NCI-H1092 (cell line): ENCODE data around the gene RXRA.
"Not testable (repeated sequence)": the region's sequence is repeated elsewhere in the genome, so short reads cannot be mapped to it uniquely, and the experiment has no call there.

Source experiments
- DNase-seq: peaks from one replicate; lab custom pipeline; 2025; lab: John Stamatoyannopoulos, UW

RXRA gene

DNA sequence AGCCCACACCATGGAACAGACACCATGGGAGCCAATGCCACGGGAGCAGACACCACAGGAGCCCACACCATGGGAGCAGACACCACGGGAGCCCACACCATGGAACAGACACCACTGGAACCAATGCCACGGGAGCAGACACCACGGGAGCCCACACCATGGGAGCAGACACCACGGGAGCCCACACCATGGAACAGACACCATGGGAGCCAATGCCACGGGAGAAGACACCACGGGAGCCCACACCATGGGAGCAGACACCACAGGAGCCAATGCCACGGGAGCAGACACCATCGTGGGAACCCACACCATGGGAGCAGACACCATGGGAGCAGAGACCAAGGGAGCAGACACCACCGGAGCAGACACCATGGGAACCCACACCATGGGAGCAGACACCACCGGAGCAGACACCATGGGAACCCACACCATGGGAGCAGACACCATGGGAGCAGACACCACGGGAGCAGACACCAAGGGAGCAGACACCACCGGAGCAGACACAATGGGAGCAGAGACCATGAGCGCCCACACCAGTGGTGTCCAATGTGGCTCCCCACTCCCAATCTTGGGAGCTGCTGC lies 17.5 kb upstream of the RXRA start:
- not testable (repeated sequence) for DNase-seq

DNA sequence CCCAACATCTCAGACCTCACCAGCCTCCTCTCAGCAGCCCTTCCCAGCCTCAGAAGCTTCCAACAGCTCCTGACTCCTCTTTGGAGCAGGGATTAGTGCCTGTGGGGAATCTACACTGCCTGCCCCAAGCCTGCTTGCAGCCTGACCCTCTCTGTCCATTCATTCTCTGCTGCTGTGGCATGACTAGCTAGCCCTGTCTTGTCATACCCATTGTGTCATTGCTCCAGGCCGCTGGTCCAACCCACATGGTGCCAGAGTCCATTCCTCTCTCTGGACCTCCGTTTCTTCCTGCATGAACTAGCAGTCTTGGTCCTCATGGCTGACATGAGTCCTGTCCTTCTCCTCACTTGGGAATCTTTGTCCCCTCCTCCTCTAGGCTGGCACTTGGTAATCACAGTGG lies 12.8 kb upstream of the RXRA start:
- DNase-seq = no peak

DNA sequence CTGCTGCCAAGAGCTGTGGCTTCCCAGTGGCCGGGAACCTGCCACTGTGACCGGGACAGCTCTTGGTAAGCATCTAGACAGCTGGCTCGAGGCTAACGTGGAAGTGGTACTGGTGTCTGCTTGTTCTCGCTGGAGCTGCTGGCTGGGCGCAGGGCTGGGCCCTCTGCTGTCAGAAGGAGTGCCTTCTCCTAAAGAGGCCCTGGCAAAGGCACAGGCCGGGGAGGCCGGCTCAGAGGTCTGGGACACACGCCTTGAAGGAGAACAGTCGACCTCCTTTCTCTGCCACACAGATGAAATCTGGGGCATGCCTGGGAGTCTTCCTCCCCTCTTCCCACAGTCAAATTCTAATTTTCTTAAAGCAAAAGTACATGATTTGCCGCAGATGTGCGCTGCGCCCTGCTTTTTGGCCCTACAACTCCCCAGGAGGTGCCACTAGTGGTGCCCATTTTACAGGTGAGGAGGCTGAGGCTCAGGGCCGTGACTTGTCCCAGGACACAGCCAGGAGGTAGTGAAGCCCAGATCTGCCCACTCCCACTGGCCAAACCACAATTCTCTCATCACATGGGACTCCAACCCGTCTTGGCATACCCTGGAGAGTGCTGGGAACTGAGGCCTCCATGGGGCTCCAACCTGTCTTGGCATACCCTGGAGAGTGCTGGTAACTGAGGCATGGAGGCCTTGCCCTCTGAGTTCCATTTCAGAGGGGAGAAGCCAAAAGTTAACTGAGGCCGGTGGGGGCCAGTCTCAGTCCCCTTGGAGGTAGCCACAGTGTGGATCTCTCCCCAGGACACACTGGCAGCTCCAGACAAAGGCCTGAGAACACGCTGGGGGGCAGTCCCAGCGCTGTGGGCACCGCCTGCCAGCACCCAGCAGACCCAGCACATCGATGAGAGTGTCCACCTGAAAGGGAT lies 12.0 kb upstream of the RXRA start:
- no peak for DNase-seq

DNA sequence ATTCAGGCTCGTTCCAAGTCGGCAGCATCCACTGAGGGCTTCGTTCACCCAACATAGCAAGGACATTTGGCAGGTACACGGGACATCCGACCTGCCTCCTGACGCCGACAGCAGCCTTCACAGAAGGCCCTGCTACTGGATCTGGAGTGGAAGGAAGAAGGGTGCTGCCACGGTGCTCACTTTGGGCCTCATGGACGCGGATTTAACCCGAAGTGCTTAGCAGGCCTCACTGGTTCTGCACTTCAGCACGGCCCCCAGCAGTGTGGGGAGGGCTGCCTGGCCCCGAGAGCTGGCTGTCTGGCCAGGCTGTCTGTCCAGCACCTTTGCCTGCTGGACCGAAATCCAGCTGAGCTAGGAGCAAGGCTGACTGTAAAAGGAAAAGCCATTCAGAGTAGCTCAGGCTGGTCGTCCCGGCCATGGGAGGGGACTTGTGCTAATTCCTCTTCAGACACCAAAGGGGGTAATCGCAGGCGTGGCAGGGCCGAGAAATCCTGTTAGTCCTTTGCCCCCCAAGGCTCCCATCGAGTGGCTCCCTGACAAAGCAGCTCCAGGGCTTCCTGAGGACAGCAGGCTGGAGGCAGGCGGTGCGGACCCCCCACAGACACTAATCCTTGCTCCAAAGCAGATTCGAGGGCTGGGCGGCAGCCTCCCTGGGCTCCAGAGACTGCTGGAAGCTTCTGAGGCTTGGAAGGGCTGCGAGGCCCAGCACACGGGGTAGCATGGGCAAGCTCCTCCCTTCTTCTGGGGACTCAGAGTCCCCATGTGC lies 11.1 kb upstream of the RXRA start:
- DNase-seq = no peak

DNA sequence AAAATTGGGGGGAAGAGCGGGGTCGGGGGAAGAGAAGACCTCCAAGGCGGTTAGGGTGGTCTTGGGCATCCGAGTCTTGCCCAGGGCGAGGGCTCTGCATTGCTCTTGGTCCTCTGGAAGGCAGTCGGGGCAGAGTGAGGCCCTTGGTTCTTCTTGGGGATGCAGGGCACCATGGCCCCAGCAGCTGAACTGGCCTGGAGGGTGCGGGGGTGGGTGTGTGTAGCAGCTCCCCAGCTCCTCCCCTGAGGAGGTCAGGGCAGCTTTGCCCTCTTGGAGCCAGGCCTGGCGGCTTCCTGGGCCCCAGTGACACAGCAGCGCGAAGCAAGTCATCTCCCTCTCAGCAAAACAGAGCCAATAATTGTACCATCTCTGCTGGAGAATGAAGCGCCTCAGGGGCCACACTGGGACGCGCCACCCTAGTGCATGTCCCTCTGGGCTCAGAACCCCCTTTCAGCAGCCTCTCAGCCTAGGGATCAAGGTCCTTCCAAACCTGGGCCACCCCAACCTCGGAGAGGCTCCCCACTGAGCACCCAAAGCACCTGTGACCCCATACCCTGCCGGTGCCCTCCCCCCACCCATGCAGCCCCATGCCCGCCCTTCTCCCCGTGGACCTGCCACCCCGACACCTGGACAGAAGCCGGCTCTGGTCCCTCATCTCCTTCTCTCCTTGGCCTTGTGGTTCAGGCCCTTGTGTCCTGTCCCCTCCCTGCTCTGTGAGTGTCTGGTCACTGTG lies 10.4 kb upstream of the RXRA start:
- no peak for DNase-seq

DNA sequence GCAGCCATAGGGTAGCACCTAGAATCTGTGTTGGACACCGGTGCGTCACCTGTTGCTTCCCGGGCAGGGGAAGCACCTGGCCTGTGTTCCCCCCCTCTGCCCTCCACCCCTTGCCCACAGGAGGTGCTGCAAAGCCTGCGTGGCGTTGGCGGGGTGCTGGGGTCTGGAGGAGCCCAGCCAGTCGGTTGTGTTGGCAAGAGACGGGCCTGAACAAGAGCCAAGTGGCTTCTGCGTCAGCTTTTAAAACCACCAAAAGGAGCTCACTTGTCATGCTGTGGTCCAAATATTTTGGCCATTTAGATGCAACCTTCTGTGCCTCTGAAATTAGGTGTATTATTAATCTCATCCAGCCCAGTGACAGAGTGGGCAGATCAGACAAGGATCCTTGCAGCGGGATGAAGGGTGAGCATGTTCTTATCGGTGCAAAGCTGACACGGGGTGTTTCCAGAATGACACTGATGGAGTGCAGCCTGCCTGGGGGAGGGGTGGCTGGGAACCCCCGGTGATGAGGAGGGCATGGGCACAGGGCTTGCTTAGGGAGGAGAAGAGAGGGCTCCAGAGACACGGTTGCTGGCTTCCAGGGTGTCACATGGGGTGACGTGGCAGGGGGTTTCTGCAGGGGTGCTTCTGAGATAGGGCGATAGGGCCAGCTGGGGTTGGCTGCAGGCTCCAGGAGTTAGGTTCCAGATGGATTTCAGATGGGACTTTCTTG lies 9.7 kb upstream of the RXRA start:
- no peak for DNase-seq

DNA sequence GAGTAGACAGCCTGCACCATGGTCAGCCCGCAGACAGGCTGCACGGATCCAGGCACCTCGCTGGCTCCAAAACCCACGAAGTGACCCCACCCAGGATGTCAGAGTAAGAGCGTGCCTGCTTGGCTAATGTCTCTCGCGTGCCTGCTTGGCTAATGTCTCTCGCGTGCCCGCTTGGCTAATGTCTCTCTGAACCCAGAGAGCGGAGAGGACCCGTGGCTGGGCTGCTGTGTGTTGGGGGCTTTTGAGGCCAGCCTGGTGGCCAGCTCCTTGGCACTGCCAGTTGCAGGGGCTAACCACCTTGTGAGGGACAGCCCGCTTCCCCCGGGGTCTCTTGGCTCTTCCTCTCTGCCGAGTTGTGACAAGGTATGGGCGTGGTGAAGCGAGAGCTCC lies 8.9 kb upstream of the RXRA start:
- no peak for DNase-seq

DNA sequence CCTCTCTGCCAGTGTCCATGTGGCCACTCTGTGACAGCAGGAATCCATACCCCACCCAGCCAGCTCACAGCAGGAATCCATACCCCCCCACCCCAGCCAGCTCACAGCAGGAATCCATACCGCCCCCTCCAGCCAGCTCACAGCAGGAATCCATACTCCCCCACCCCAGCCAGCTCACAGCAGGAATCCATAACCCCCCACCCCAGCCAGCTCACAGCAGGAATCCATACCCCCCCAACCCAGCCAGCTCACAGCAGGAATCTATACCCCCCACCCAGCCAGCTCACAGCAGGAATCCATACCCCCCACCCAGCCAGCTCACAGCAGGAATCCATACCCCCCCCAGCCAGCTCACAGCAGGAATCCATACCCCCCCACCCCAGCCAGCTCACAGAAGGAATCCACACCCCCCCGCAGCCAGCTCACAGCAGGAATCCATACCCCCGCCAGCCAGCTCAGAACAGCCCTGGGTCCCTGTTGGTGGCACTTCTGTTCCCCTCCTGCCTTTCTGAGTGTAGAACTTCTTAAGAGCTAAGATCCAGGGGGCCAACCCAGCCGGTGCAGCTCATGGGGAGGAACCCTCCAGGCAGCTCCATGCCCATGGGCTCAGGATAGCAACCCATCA lies 8.4 kb upstream of the RXRA start:
- DNase-seq = no peak

DNA sequence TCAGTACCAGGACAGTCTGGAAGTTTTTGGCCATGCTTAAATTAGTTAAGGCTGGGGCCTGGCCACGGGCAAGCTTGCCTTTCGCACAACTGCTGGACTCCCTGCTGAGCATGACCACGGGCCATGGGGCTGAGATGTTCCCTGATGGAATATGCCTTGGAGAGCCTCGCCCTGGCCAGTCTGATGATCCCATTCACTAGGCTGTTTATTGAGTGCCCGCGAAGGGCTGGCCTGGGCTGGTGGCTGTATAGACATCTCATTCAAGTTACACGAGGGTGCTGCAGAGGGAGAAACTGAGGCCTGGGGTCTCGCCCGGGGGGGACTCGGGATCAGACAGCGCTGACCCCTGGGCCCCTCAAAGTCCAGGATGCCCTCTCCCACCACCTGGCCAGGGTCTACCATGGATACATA lies 7.8 kb upstream of the RXRA start:
- DNase-seq = no peak

DNA sequence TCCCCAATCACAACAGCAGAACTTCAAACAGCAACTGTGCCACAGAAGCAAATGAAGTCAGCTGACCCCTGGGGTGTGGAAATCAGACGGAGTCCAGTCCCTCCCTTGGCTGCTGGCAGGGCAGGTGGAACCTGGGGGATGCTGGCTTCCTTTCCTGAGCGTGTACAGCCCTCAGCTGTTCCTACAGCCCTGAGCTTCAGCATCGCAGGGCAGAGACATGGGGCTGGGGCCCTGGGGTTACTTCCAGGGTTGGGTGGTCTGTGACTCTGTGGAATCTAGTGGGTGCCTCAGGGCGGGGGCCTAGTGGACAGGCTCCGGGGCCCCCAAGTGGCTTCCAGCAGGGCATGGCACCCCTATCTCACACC lies 7.3 kb upstream of the RXRA start:
- no peak for DNase-seq

DNA sequence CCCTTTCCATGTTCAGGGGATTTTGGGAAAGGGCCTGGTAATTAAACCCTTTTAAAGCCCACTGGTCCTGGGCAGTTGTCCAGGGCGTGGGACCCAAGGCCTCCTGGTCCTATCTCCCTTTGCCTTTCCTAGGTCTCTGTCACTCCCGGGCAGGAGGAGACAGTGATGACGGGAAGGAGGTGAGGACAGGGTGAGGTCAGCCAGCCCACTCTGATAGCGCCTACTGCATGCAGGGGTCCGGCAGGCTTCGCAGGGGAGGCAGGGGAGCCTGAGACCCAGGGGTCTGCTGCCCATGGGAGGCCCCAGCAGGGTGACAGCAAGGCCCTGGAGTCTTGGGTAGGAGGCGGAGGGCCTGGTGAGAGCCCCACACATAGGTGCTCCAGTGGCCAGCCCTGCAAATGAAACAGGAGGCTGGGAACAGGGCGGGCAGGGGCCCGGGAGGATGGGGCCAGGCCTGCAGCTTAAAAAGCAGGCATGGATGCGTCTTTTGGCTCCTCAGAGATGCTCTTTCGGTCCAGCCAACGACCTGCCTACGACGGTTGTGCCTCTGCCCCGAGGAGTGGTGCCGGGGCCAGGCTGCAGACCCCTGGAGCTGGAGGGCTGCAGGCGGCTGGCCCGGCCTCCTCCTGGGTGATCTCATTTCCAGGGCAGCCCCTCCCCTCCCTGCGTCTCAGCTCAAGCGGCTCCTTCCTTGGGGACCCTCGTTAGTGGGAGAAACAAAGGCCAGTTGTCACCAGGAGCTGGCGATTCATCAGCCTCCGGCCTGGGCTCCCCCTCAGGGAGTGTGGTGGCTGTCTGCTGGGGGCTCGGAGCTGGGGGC lies 6.7 kb upstream of the RXRA start:
- no peak for DNase-seq

DNA sequence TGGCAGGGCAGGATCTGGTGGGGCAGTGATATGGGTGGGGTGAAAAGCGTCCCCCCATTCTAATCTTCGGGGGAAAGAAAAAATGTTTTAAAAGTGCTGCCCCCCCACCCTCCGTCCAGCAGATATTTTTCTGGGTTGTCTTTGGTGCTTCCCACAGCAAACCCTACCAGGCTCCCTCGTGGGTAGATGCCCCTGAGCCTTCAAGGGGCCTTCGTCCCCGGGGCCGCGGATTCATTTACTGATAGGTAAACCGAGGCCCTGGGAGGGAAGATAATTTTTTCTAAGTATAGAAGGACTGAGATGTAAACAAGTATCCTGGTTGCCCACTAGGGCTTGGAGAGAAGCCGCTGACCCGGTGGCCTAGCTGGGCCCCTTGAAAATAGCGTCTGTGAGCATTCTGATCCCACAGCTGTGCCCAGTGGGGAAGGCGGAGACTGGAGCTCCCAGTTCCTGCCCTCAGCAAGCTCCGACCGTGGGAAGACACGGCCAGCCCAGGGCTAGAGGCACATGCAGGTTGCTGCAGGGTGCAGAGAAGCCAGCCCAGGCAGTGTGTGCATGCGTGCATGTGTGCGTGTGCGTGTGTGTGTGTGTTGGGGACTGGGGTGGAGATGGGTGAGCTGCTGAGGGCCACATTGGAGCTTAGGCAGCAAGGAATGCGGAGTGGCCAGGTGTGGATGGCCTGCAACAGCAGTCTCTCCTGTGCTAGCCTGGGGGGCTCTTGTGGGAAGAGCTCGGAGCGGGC lies 6.0 kb upstream of the RXRA start:
- DNase-seq = no peak

DNA sequence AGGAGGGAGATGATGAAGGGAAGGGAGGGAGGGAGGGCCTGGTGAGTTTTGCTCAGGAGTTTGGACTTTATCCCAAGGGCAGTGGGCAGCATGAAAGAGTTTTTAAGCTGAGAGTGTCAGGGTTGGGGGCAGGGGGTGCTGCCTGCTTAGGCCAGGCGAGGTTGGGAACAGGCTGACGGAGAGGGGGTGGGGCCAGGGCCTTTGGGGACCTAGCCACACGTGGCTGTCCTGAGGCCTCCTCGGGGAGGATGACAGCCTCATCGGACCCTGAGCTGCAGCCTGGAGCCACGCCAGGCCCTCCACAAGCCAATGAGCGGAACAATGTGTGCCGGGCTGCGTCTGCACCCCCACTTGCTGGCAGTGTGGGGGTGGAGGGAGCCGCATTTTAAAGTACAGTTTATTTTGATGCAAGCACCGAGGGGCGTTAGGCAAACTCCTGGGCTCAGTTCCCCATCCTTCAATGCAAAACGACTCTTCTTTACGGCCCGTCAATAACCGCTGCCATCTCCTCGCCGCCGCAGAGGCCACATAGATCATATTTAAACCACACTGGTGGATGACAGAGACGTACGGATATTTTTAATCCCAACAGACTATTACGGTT lies 5.3 kb upstream of the RXRA start:
- DNase-seq = peak; percentile 18

DNA sequence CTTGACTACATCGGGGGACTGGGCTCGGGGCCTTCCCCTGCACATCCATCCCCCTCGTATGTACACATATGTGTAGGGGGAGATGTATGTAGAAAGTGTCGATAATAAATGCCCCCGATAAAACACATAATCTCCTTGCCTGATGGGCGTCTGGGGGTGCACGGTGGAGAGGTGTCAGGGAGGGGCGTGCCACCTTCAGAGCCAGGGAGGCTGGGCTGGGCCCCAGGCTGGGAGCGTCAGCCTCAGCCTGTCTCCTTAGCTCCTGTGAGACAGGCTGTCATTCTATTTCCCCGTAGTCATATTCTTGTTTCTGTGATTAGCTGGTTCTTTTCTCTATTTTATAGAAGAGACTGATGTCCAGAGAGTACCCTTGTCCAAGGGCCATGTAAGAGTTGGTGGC lies 4.7 kb upstream of the RXRA start:
- DNase-seq = no peak

DNA sequence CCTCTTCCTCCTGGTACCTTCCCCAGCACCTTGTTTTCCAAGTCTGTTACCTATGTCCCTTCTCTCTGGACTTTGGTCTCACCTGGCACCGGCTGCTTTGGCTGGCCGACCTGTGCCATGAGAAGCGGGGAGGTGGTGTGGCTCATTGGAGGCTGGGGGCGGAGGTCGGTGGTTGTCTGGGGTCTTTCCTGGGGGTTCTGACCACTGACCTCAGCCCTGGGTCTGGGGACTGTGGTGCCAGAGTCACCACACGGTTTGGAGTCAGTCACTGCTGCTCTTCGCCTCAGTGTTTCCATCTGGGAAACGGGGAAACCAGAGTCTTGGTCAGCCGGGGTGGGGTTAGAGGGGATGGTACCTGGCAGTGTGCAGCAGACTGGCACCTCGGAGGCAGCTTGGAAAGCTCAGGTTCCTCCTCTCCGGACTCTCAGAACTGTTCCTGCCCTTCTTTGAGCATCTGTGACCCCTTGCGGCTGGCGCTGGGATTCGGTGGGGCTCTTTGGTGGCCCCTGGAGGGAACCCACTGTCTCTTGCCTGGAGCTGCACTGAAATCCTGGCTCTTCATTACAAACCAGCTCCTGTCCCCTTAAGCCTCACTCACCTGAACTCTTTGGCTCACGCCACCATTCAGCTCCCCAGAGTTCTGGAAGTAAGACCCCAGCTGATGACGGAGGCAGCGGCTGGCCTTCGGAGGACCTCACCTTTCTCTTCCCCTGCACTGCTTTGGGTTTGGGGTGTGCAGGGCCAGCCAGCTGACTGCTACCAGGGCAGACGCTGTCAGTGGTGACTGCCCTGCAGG lies 4.1 kb upstream of the RXRA start:
- DNase-seq = no peak

DNA sequence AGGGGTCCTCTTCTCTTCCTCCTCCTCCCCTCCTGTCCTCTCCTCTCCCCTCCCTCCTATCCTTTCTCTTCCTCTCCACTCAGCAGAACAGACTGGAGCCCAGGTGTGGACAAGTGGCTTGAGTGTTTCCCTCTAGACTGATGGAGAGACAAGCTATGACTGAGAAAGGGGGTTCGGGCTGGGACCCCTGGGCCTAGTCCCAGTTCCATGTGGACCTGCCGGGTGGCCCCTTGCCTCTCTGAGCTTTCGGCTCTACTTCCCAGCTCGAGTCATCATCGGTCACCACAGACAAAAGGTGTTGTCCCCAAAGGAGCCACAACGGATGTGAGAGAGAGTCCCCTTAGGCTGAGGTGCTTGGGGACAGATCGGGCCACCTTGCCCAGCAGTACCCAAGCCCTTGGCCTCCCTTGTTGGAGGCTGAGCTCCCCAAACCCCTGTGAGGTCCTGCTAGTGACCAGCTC lies 3.4 kb upstream of the RXRA start:
- DNase-seq = no peak

DNA sequence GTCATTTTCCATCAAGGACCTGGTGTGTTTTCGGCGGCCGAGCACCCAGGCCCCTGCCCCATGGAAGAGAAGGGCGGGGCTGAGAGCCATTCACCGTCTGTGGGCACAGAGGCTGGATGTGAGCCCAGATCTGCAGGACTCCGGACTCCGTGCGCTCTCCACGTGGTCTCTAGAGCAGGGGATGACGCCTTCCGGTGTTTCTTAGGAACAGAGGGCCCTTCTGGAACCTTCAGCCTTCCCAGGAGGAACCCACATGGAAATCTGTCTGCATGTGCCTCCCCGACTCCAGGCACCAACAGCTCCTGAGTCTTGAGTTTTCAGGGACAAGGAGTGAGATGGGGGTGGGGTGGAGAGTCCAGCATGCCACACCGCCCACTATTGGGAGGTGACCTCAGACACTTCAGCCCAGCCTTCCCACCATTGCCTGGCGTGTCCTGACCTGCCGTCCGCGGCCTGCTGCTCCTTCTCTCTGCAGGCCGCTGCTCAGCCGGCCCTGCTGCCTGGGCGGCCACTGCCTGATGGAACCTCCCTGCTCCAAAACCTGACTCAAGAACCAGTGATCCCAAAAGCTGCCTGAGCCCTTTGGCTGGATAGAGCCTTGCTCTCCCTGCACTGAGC lies 2.4 kb upstream of the RXRA start:
- DNase-seq = no peak
